ENCODE data around the gene EPHB3. TPM values are rescaled to one million over a fixed set of nuclear protein-coding genes. Genes with fewer than 3 reads are reported as not detected.

EPHB3 gene
- total RNA-seq, 1 experiment from 2014 or later, result 6.0 TPM

DNA sequence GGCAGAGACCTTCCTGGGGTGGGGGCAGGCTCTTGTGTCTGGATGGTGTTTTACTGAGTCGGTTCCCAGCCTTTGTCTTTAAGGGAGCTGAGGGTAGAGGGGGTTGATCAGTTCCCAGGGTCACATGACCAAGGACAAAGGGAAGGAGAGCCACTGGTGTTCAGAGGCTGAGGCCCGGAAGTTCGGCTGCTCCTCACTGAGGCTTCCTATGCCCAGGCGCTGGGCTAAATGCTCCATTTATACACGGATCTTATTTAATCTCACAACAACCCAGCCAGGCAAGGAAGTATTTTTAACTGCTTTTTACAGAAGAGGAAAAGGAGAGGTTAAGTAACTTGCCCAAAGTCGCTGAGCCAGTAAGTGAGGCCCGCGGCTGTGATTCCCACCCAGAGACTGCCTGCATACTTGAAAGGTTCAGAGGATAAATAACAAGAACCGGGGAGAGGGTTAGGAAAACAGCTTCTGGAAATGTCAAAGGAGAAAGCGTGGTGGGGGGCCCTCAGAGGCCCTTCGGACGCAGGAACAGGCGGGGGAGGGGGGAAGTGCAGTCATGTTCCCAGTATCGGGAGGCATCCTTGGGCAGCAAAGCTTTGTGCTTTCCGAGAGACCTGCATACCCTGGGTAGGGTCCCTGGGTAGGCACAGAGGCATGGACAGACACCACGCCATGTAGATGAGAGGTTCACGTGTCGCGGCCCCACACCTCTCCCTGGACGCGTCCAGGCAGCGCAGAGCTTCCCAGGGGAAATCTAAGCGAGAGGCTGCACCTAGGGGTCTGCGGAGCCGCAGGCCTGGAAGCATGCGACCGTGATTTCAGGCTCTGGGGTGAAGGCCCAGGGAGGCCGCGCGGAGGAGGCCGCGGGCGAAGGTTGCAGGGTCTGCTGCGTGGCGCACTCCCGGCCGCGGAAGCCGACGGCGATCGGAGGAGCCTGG lies 21.3 kb downstream of the EPHB3 start:
- in situ Hi-C loops (cut with HindIII; ENCODE audit: low pct_unique_long_range_greater_than_20kb, low sequenced_read_pairs) (no loop called here), intact Hi-C loops (cut with micrococcal nuclease; ENCODE audit: unreplicated experiment) (no loop called here)
- H3K4me1 ChIP-seq (ENCODE audit: control insufficient read depth, insufficient read depth, low read length), result no peaks in the 10 kb centered on the region
- BruUV-seq (replicated peaks), result no TSS peak
- H3K27me3 ChIP-seq (ENCODE audit: control insufficient read depth, insufficient read depth, low read length), result no peaks in the 10 kb centered on the region
- ChIA-PET POLR2A (no interaction called here), CTCF (interaction anchor here (0.6 kb wide), 1 partner anchor 197 kb away, joined by 4 read pairs; no protein-coding TSS in a partner anchor)
- no peak for TF ChIP-seq TCF7L2 (IDR thresholded peaks at IDR 0.05; ENCODE audit: low read depth, low read length)
- TF ChIP-seq POLR2AphosphoS5 (IDR thresholded peaks at IDR 0.05; ENCODE audit: low read depth, low read length), result no peak
- TF ChIP-seq, protein P1, sequence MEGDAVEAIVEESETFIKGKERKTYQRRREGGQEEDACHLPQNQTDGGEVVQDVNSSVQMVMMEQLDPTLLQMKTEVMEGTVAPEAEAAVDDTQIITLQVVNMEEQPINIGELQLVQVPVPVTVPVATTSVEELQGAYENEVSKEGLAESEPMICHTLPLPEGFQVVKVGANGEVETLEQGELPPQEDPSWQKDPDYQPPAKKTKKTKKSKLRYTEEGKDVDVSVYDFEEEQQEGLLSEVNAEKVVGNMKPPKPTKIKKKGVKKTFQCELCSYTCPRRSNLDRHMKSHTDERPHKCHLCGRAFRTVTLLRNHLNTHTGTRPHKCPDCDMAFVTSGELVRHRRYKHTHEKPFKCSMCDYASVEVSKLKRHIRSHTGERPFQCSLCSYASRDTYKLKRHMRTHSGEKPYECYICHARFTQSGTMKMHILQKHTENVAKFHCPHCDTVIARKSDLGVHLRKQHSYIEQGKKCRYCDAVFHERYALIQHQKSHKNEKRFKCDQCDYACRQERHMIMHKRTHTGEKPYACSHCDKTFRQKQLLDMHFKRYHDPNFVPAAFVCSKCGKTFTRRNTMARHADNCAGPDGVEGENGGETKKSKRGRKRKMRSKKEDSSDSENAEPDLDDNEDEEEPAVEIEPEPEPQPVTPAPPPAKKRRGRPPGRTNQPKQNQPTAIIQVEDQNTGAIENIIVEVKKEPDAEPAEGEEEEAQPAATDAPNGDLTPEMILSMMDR (IDR thresholded peaks at IDR 0.05), result no peak
- TF ChIP-seq, protein P2, sequence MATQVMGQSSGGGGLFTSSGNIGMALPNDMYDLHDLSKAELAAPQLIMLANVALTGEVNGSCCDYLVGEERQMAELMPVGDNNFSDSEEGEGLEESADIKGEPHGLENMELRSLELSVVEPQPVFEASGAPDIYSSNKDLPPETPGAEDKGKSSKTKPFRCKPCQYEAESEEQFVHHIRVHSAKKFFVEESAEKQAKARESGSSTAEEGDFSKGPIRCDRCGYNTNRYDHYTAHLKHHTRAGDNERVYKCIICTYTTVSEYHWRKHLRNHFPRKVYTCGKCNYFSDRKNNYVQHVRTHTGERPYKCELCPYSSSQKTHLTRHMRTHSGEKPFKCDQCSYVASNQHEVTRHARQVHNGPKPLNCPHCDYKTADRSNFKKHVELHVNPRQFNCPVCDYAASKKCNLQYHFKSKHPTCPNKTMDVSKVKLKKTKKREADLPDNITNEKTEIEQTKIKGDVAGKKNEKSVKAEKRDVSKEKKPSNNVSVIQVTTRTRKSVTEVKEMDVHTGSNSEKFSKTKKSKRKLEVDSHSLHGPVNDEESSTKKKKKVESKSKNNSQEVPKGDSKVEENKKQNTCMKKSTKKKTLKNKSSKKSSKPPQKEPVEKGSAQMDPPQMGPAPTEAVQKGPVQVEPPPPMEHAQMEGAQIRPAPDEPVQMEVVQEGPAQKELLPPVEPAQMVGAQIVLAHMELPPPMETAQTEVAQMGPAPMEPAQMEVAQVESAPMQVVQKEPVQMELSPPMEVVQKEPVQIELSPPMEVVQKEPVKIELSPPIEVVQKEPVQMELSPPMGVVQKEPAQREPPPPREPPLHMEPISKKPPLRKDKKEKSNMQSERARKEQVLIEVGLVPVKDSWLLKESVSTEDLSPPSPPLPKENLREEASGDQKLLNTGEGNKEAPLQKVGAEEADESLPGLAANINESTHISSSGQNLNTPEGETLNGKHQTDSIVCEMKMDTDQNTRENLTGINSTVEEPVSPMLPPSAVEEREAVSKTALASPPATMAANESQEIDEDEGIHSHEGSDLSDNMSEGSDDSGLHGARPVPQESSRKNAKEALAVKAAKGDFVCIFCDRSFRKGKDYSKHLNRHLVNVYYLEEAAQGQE (IDR thresholded peaks at IDR 0.05; ENCODE audit: insufficient read depth in 1 of 2, low read depth in 2 of 2, low read length in 1 of 2), result no peak
- TF ChIP-seq SIN3A (IDR thresholded peaks at IDR 0.05; ENCODE audit: borderline replicate concordance, insufficient read depth, low read depth, low read length), result no peak
- H3K9me3 ChIP-seq (ENCODE audit: control insufficient read depth, insufficient read depth, low read depth, low read length), result no peaks in the 10 kb centered on the region
- ATAC-seq, result 0 out of 2 replicates have a peak, but pooled peaks have one; percentile 24
- no peaks in the 10 kb centered on the region for H3K36me3 ChIP-seq (ENCODE audit: control insufficient read depth, insufficient read depth, low read length)
- no peak overlapping the region for H3K27ac ChIP-seq (ENCODE audit: low read length)
- H3K4me3 ChIP-seq (ENCODE audit: low read depth in 2 of 2, low read length in 2 of 2), result no peak overlapping the region
- no peak for DNase-seq (ENCODE audit: low read depth, low spot score)

DNA sequence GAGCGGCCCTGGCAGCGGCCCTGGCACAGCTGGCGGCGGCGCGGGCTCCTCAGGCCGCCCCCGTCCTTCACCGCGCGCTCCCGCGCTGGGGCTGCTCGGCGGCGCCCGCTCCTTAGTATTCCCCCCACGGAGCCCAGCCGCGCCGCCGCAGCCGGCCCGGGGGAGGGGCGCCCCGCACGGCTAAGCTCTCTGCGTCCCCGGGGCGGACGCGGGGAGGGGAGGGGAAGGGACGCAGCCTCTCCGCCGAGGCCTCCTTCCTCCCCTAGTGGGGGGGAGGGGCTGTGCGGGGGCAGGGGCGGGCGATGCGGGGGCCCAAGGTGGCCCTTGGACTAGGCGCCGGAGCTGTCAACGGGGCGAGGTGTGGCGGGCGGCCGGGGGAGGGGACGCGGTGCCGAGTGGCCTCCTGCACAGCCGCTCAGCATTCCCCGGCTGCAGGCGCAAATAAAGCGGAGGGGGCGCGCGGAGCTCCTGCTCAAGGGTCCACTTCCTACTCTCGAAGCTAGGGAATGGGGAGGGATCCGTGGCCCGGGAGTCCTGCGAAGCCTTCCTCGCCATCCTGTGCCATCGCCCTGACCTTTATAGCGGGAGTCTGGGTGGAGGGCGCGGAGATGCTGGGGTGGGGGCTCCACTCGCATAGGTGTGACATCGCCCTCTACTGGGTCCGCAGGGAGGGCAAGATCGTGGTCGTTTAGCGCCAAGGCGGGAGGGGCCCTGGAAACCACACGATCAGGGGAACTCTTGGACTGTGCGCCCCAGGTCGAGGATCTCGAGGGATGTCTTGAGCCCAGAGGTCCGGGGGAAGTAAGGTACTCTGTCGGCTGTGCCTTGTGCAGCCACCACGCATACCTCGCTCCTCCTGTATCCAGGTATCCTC lies 22.2 kb downstream of the EPHB3 start:
- ChIA-PET CTCF (no interaction called here), POLR2A (interaction anchor here (0.6 kb wide), 1 partner anchor 198 kb away, joined by 10 read pairs; no protein-coding TSS in a partner anchor)
- Histone ChIP-seq H3K27ac (ENCODE audit: low read length) (no peak overlapping the region), H3K4me1 (ENCODE audit: control insufficient read depth, insufficient read depth, low read length) (no peaks in the 10 kb centered on the region), H3K4me3 (ENCODE audit: low read depth in 2 of 2, low read length in 2 of 2) (no peak overlapping the region), H3K9me3 (ENCODE audit: control insufficient read depth, insufficient read depth, low read depth, low read length) (no peaks in the 10 kb centered on the region), H3K36me3 (ENCODE audit: control insufficient read depth, insufficient read depth, low read length) (no peaks in the 10 kb centered on the region), H3K27me3 (ENCODE audit: control insufficient read depth, insufficient read depth, low read length) (no peaks in the 10 kb centered on the region)
- in situ Hi-C loops (cut with HindIII; ENCODE audit: low pct_unique_long_range_greater_than_20kb, low sequenced_read_pairs), result no loop called here
- TF ChIP-seq POLR2AphosphoS5 (IDR thresholded peaks at IDR 0.05; ENCODE audit: low read depth, low read length), result no peak
- TF ChIP-seq SIN3A (IDR thresholded peaks at IDR 0.05; ENCODE audit: borderline replicate concordance, insufficient read depth, low read depth, low read length), result no peak
- TF ChIP-seq, protein P2 (IDR thresholded peaks at IDR 0.05; ENCODE audit: insufficient read depth in 1 of 2, low read depth in 2 of 2, low read length in 1 of 2), result no peak
- TF ChIP-seq, protein P1 (IDR thresholded peaks at IDR 0.05), result no peak
- no peak for TF ChIP-seq TCF7L2 (IDR thresholded peaks at IDR 0.05; ENCODE audit: low read depth, low read length)
- no peak for DNase-seq (ENCODE audit: low read depth, low spot score)
- intact Hi-C loops (cut with micrococcal nuclease; ENCODE audit: unreplicated experiment), result no loop called here
- BruUV-seq (replicated peaks), result no TSS peak
- ATAC-seq, result no peak

All from Panc1 (cell line).